K562 (cell line): ENCODE results near the gene CENPE. TPM values are rescaled to one million over a fixed set of nuclear protein-coding genes. Genes with fewer than 3 reads are reported as not detected.

Source experiments
- ATF4 ChIP-seq: fragments of 450-650 bp; formaldehyde crosslinking; IDR thresholded peaks from 2 replicates; pipeline ENCODE4 v1.4.0; 2022; ENCODE audit warnings: mild to moderate bottlenecking, moderate library complexity
- CBX5 ChIP-seq: IDR thresholded peaks from 2 replicates; pipeline ENCODE4 v1.6.1; 2014; ENCODE audit warnings: low read depth, borderline replicate concordance
- CC2D1A ChIP-seq: fragments of 450-650 bp; IDR thresholded peaks from 2 replicates; pipeline ENCODE4 v1.6.1; 2017; ENCODE audit warnings: mild to moderate bottlenecking
- CHD2 ChIP-seq: IDR thresholded peaks from 2 replicates; pipeline ENCODE4 v1.6.1; 2011; ENCODE audit warnings: low read depth, low read length
- GATA2 ChIP-seq: sonication (generic); formaldehyde crosslinking; IDR thresholded peaks from 2 replicates; pipeline ENCODE4 v1.4.0; 2020; ENCODE audit warnings: mild to moderate bottlenecking, missing genetic modification reagents
- SAP30 ChIP-seq: fragments of 200-600 bp; sonication (generic); IDR thresholded peaks from 2 replicates; pipeline ENCODE4 v1.6.1; 2012; ENCODE audit warnings: borderline replicate concordance, low read depth, mild to moderate bottlenecking, moderate library complexity, low read length, control low read depth, inconsistent platforms; ENCODE audit not compliant: insufficient read depth, poor library complexity, severe bottlenecking
- ZHX1 ChIP-seq: fragments of 150-350 bp; conservative IDR thresholded peaks from 2 replicates; pipeline ENCODE4 v1.6.1; 2014; ENCODE audit warnings: low read length
- polyA plus RNA-seq, 8 experiments: library from polyadenylated mRNA; depleted of rRNA in 4 of 8; stranded (reverse) in 5 of 8; unstranded in 3 of 8; fragments of >200 nt; fragmentation: Nextera tagmentation in 2 of 8; fragmentation: Illumina TruSeq in 1 of 8; extraction: Ambion mirVana in 2 of 8; extraction: Trizol in 1 of 8; gene quantifications; 2 replicates each; pipeline versions ENCODE4 v1.2.1 to v1.2.3, GENCODE V29; 2011 to 2014; ENCODE audit warnings: inconsistent platforms in 1 of 8, missing spikeins in 1 of 8
- total RNA-seq, 7 experiments: library from RNA; depleted of rRNA in 6 of 7; stranded (reverse); fragments of >200 nt in 6 of 7; fragmentation: Illumina TruSeq in 2 of 7; extraction: Trizol in 2 of 7; gene quantifications; 2 replicates each; pipeline versions ENCODE4 v1.2.1 to v1.2.3, GENCODE V29; 2011 to 2021; ENCODE audit warnings: low replicate concordance in 1 of 7
- TF ChIP-seq, protein P1 (sequence below): sonication (generic); formaldehyde crosslinking; IDR thresholded peaks from 2 replicates; pipeline ENCODE4 v1.8.0; 2023; ENCODE audit warnings: missing genetic modification reagents, mild to moderate bottlenecking, borderline replicate concordance
- TF ChIP-seq, protein P2 (sequence below), 2 experiments: fragments of 150-350 bp in 1 of 2; IDR thresholded peaks; 2 replicates each; pipeline ENCODE4 v1.6.1; 2012 to 2016; ENCODE audit warnings: low read depth in 2 of 2, low read length in 2 of 2, mild to moderate bottlenecking in 1 of 2, moderate library complexity in 1 of 2
- TF ChIP-seq, protein P3 (sequence below): fragments of 450-650 bp; IDR thresholded peaks from 2 replicates; pipeline ENCODE4 v1.6.1; 2016

Gene CENPE
- total and polyA plus RNA-seq, 9 of the 15 experiments (the other 6 are each of a cell fraction or from before 2014, with no cell fraction given) = 9.9 to 53.2 (median 27.4) TPM

GRCh38 chr4:103198111-103198765 is at the start of gene CENPE (continued):
- TF ChIP-seq, protein P1, sequence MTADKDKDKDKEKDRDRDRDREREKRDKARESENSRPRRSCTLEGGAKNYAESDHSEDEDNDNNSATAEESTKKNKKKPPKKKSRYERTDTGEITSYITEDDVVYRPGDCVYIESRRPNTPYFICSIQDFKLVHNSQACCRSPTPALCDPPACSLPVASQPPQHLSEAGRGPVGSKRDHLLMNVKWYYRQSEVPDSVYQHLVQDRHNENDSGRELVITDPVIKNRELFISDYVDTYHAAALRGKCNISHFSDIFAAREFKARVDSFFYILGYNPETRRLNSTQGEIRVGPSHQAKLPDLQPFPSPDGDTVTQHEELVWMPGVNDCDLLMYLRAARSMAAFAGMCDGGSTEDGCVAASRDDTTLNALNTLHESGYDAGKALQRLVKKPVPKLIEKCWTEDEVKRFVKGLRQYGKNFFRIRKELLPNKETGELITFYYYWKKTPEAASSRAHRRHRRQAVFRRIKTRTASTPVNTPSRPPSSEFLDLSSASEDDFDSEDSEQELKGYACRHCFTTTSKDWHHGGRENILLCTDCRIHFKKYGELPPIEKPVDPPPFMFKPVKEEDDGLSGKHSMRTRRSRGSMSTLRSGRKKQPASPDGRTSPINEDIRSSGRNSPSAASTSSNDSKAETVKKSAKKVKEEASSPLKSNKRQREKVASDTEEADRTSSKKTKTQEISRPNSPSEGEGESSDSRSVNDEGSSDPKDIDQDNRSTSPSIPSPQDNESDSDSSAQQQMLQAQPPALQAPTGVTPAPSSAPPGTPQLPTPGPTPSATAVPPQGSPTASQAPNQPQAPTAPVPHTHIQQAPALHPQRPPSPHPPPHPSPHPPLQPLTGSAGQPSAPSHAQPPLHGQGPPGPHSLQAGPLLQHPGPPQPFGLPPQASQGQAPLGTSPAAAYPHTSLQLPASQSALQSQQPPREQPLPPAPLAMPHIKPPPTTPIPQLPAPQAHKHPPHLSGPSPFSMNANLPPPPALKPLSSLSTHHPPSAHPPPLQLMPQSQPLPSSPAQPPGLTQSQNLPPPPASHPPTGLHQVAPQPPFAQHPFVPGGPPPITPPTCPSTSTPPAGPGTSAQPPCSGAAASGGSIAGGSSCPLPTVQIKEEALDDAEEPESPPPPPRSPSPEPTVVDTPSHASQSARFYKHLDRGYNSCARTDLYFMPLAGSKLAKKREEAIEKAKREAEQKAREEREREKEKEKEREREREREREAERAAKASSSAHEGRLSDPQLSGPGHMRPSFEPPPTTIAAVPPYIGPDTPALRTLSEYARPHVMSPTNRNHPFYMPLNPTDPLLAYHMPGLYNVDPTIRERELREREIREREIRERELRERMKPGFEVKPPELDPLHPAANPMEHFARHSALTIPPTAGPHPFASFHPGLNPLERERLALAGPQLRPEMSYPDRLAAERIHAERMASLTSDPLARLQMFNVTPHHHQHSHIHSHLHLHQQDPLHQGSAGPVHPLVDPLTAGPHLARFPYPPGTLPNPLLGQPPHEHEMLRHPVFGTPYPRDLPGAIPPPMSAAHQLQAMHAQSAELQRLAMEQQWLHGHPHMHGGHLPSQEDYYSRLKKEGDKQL (CRISPR knock-in tag) = no peak
- TF ChIP-seq, protein P2, sequence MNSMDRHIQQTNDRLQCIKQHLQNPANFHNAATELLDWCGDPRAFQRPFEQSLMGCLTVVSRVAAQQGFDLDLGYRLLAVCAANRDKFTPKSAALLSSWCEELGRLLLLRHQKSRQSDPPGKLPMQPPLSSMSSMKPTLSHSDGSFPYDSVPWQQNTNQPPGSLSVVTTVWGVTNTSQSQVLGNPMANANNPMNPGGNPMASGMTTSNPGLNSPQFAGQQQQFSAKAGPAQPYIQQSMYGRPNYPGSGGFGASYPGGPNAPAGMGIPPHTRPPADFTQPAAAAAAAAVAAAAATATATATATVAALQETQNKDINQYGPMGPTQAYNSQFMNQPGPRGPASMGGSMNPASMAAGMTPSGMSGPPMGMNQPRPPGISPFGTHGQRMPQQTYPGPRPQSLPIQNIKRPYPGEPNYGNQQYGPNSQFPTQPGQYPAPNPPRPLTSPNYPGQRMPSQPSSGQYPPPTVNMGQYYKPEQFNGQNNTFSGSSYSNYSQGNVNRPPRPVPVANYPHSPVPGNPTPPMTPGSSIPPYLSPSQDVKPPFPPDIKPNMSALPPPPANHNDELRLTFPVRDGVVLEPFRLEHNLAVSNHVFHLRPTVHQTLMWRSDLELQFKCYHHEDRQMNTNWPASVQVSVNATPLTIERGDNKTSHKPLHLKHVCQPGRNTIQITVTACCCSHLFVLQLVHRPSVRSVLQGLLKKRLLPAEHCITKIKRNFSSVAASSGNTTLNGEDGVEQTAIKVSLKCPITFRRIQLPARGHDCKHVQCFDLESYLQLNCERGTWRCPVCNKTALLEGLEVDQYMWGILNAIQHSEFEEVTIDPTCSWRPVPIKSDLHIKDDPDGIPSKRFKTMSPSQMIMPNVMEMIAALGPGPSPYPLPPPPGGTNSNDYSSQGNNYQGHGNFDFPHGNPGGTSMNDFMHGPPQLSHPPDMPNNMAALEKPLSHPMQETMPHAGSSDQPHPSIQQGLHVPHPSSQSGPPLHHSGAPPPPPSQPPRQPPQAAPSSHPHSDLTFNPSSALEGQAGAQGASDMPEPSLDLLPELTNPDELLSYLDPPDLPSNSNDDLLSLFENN (IDR thresholded peaks at IDR 0.05; ENCODE audit: low read depth in 2 of 2, low read length in 2 of 2) = no peak
- TF ChIP-seq, protein P3, sequence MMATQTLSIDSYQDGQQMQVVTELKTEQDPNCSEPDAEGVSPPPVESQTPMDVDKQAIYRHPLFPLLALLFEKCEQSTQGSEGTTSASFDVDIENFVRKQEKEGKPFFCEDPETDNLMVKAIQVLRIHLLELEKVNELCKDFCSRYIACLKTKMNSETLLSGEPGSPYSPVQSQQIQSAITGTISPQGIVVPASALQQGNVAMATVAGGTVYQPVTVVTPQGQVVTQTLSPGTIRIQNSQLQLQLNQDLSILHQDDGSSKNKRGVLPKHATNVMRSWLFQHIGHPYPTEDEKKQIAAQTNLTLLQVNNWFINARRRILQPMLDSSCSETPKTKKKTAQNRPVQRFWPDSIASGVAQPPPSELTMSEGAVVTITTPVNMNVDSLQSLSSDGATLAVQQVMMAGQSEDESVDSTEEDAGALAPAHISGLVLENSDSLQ = peak; percentile 41; the same call in 1 of the 2 replicates
- TF ChIP-seq CBX5 = 0 out of 2 replicates have a peak, but pooled peaks have one; percentile 1
- TF ChIP-seq CHD2 = no peak
- TF ChIP-seq SAP30 = peak; percentile 95
- peak; percentile 96 for TF ChIP-seq CC2D1A
- no peak for TF ChIP-seq GATA2 (CRISPR knock-in tag)
- no peak for TF ChIP-seq ATF4
- no peak for TF ChIP-seq ZHX1
